ENCODE results near the gene URB2. TPM values are rescaled to one million over a fixed set of nuclear protein-coding genes. Genes with fewer than 3 reads are reported as not detected.
"Not testable (repeated sequence)": the region's sequence is repeated elsewhere in the genome, so short reads cannot be mapped to it uniquely, and the experiment has no call there.

The URB2 gene
- polyA plus RNA-seq, 5 donors: 5.7 to 7.8 (median 6.6) TPM

- no peak for DNase-seq
Measured at GRCh38 chr1:229608590-229608989, 17.5 kb upstream of the URB2 start.

- no peak for DNase-seq
Measured at GRCh38 chr1:229613938-229614337, 12.1 kb upstream of the URB2 start.

- no peak for DNase-seq
Measured at GRCh38 chr1:229614701-229615100, 11.3 kb upstream of the URB2 start.

GRCh38 chr1:229617351-229618100, 8.5 kb upstream of the URB2 start:
- DNase-seq: no peak

- DNase-seq: no peak
Measured at GRCh38 chr1:229619002-229619401, 7.0 kb upstream of the URB2 start.

GRCh38 chr1:229619614-229620013, 6.4 kb upstream of the URB2 start:
- DNase-seq: no peak

- DNase-seq: no peak
Measured at GRCh38 chr1:229620876-229621275, 5.2 kb upstream of the URB2 start.

GRCh38 chr1:229621663-229622062, 4.4 kb upstream of the URB2 start:
- no peak for DNase-seq

- not testable (repeated sequence) for DNase-seq
Measured at GRCh38 chr1:229622641-229623120, 3.4 kb upstream of the URB2 start.

GRCh38 chr1:229623225-229623624, 2.8 kb upstream of the URB2 start:
- DNase-seq: no peak

GRCh38 chr1:229623838-229624237, 2.2 kb upstream of the URB2 start:
- DNase-seq: no peak

GRCh38 chr1:229624521-229625070, 1.5 kb upstream of the URB2 start:
- no peak for DNase-seq

- peak in 1 of 2 donors; percentile 15 for DNase-seq
Measured at GRCh38 chr1:229625071-229625914, 754 bp upstream of the URB2 start.

GRCh38 chr1:229627003-229627402, 956 bp downstream of the URB2 start:
- no peak for DNase-seq

- no peak for DNase-seq
Measured at GRCh38 chr1:229629261-229629660, 3.2 kb downstream of the URB2 start.

- DNase-seq: no peak
Measured at GRCh38 chr1:229631148-229631547, 5.1 kb downstream of the URB2 start.

- DNase-seq: no peak
Measured at GRCh38 chr1:229631966-229632365, 5.9 kb downstream of the URB2 start.

GRCh38 chr1:229636042-229636441, 10.0 kb downstream of the URB2 start:
- DNase-seq: no peak

- no peak for DNase-seq
Measured at GRCh38 chr1:229637746-229638145, 11.7 kb downstream of the URB2 start.

GRCh38 chr1:229640455-229640854, 14.4 kb downstream of the URB2 start:
- DNase-seq: no peak

GRCh38 chr1:229641306-229641705, 15.3 kb downstream of the URB2 start:
- DNase-seq: no peak

- DNase-seq: no peak
Measured at GRCh38 chr1:229642376-229642775, 16.3 kb downstream of the URB2 start.

GRCh38 chr1:229642970-229643369, 16.9 kb downstream of the URB2 start:
- DNase-seq: no peak

Data from right lung (tissue), 5 donors.